Measurements from ENCODE around the gene HOXA13. TPM values are rescaled to one million over a fixed set of nuclear protein-coding genes. Genes with fewer than 3 reads are reported as not detected.

HOXA13 gene
- total and polyA plus RNA-seq, 2 experiments from 2014 or later, result 6.2 to 14.2 TPM

DNA sequence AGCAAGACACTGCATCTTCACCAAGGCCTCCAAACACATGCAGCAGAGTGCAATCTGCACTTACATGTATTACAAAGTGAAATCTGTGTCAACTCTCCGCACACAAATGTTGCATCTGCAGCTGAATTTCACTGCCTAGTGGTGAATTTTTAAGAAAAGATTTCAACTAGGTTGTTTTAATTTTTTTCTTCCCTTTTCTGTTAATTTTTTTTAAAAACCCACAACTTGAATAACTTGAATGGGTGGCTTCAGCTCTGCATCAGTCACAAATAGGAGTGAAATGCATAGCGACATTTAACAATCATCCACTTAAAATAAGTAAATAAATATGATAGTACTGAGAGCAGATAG, 5.9 kb downstream of the HOXA13 start:
- Histone ChIP-seq H3K9me2 (replicated peaks; ENCODE audit: insufficient read depth) (no peaks in the 10 kb centered on the region), H2AFZ (no peak overlapping the region), H3K27me3 (peaks cover 88% of the 10 kb centered on the region), H3K79me2 (peaks cover 98% of the 10 kb centered on the region), H3K4me1 (ENCODE audit: insufficient read depth) (peaks cover 31% of the 10 kb centered on the region), H3K36me3 (replicated peaks; ENCODE audit: insufficient read depth, low read depth) (no peaks in the 10 kb centered on the region), H3K9me3 (ENCODE audit: low read depth) (no peaks in the 10 kb centered on the region), H3K27ac (peak overlapping the region; percentile 97), H3K4me2 (peak overlapping the region; percentile 96), H3K4me3 (peak overlapping the region; percentile 34), H4K20me1 (ENCODE audit: insufficient read depth, poor library complexity, severe bottlenecking) (peaks cover 33% of the 10 kb centered on the region)
- DNase-seq (ENCODE audit: low spot score), result no peak
- WGBS (ENCODE audit: low lambda C conversion rate, missing lambda C conversion rate), result 42% methylated on average over 2 of the region's 2 CpGs
- TF ChIP-seq, protein P1, sequence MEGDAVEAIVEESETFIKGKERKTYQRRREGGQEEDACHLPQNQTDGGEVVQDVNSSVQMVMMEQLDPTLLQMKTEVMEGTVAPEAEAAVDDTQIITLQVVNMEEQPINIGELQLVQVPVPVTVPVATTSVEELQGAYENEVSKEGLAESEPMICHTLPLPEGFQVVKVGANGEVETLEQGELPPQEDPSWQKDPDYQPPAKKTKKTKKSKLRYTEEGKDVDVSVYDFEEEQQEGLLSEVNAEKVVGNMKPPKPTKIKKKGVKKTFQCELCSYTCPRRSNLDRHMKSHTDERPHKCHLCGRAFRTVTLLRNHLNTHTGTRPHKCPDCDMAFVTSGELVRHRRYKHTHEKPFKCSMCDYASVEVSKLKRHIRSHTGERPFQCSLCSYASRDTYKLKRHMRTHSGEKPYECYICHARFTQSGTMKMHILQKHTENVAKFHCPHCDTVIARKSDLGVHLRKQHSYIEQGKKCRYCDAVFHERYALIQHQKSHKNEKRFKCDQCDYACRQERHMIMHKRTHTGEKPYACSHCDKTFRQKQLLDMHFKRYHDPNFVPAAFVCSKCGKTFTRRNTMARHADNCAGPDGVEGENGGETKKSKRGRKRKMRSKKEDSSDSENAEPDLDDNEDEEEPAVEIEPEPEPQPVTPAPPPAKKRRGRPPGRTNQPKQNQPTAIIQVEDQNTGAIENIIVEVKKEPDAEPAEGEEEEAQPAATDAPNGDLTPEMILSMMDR (IDR thresholded peaks at IDR 0.05; ENCODE audit: poor library complexity), result no peak
- TF ChIP-seq EZH2 (IDR thresholded peaks at IDR 0.05; ENCODE audit: borderline replicate concordance) (peak; percentile 35), EZH2phosphoT487 (IDR thresholded peaks at IDR 0.05; ENCODE audit: low read depth, severe bottlenecking, unreplicated experiment) (peak; percentile 53)

DNA sequence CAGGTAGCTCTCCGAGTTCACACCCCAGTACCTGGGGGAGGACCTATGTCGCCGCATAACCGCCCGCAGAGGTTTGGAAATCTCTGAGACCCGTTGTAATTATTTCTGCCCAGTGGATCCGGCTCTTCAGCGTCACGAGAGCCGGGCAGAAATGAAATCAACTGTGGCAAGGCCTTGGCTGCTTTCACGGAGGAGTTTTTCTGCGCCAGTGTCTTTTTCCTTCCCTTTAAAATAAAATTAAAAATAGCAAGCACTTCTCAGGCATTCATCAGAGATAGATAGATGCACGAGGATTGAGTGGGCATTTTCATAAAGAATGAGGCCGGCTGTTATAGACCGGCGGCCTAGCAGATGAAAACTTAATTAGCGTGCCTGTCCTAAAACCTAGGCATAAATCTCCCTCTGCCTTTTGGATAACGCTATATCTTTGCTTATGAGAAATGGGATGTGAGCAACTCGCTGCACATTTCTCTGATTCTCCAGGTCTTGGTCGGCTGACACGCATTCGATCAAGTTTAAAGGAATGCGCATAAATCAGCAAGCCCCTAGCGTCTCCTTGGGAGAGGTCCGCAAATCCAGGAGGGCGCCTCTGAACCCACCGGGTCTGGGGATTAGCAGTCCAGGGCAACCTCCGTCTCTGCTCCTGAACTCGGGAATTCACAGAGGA, 6.4 kb downstream of the HOXA13 start:
- TF ChIP-seq EZH2 (IDR thresholded peaks at IDR 0.05; ENCODE audit: borderline replicate concordance) (peak; percentile 38), EZH2phosphoT487 (IDR thresholded peaks at IDR 0.05; ENCODE audit: low read depth, severe bottlenecking, unreplicated experiment) (peak; percentile 18)
- TF ChIP-seq, protein P1 (IDR thresholded peaks at IDR 0.05; ENCODE audit: poor library complexity), result no peak
- Histone ChIP-seq H3K9me2 (replicated peaks; ENCODE audit: insufficient read depth) (no peaks in the 10 kb centered on the region), H3K27ac (peak overlapping the region; percentile 97), H3K36me3 (replicated peaks; ENCODE audit: insufficient read depth, low read depth) (no peaks in the 10 kb centered on the region), H4K20me1 (ENCODE audit: insufficient read depth, poor library complexity, severe bottlenecking) (peaks cover 28% of the 10 kb centered on the region), H3K4me3 (peak overlapping the region; percentile 34), H3K4me1 (ENCODE audit: insufficient read depth) (peaks cover 35% of the 10 kb centered on the region), H3K79me2 (peaks cover 98% of the 10 kb centered on the region), H3K4me2 (peak overlapping the region; percentile 96), H2AFZ (peak overlapping the region; percentile 52), H3K9me3 (ENCODE audit: low read depth) (no peaks in the 10 kb centered on the region), H3K27me3 (peaks cover 88% of the 10 kb centered on the region)
- DNase-seq (ENCODE audit: low spot score), result no peak
- WGBS (ENCODE audit: low lambda C conversion rate, missing lambda C conversion rate), result 11% methylated on average over 29 of the region's 29 CpGs

- H3K27ac ChIP-seq, result peak overlapping the region; percentile 97
- peak; percentile 34 for TF ChIP-seq EZH2 (IDR thresholded peaks at IDR 0.05; ENCODE audit: borderline replicate concordance)
- TF ChIP-seq, protein P1 (IDR thresholded peaks at IDR 0.05; ENCODE audit: poor library complexity), result no peak
- TF ChIP-seq EZH2phosphoT487 (IDR thresholded peaks at IDR 0.05; ENCODE audit: low read depth, severe bottlenecking, unreplicated experiment), result no peak
- peak overlapping the region; percentile 34 for H3K4me3 ChIP-seq
- WGBS (ENCODE audit: low lambda C conversion rate, missing lambda C conversion rate), result 8% methylated on average over 67 of the region's 78 CpGs
- H3K27me3 ChIP-seq, result peaks cover 88% of the 10 kb centered on the region
- no peaks in the 10 kb centered on the region for H3K9me3 ChIP-seq (ENCODE audit: low read depth)
- peak overlapping the region; percentile 52 for H2AFZ ChIP-seq
- H3K9me2 ChIP-seq (replicated peaks; ENCODE audit: insufficient read depth), result no peaks in the 10 kb centered on the region
- H3K4me2 ChIP-seq, result peak overlapping the region; percentile 96
- no peak for DNase-seq (ENCODE audit: low spot score)
- H3K4me1 ChIP-seq (ENCODE audit: insufficient read depth), result peaks cover 35% of the 10 kb centered on the region
- H4K20me1 ChIP-seq (ENCODE audit: insufficient read depth, poor library complexity, severe bottlenecking), result peaks cover 25% of the 10 kb centered on the region
- no peaks in the 10 kb centered on the region for H3K36me3 ChIP-seq (replicated peaks; ENCODE audit: insufficient read depth, low read depth)
- H3K79me2 ChIP-seq, result peaks cover 98% of the 10 kb centered on the region
Observed at GRCh38 chr7:27192546-27193334, 7.2 kb downstream of the HOXA13 start.

All from hepatocyte (in vitro differentiated cells).